C4-2B (cell line): ENCODE data around the gene GATA2.

Experiments used
- CTCF ChIP-seq: fragments of 450-650 bp; conservative IDR thresholded peaks from 2 replicates; pipeline ENCODE4 v1.5.1; 2017; ENCODE audit warnings: mild to moderate bottlenecking
- ZFX ChIP-seq: fragments of 450-650 bp; IDR thresholded peaks from 2 replicates; pipeline ENCODE4 v1.6.1; 2017

- no peak for TF ChIP-seq CTCF
- TF ChIP-seq ZFX, result no peak
Observed at GRCh38 chr3:128446821-128447220, 46.2 kb downstream of the GATA2 start.
